ENCODE data around the gene FNDC1.

FNDC1 gene

DNA sequence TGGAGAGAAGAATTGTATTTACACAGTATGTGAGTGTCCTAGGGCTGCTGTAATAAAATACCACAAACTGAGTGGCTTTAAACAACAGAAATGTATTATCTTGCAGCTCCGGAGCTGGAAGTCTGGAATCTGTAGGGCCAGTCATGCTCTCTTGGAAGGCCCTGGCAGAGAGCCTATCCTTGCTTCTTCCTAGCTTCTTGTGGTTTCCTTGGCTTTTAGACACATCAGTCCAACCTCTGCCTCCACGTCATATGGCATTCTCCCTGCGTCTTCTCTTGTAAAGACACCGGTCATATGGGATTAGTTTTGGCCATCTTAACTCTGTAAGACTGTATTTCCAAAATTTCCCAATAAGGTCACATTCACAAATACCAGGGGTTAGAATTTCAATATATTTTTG lies 10.8 kb downstream of the FNDC1 start:
- H3K27ac ChIP-seq (ENCODE audit: low read depth, low read length): no peak overlapping the region
- no peak overlapping the region for H3K9ac ChIP-seq (ENCODE audit: low read depth, low read length)
- no peak overlapping the region for H3K4me3 ChIP-seq (ENCODE audit: low read length)
- H3K36me3 ChIP-seq (ENCODE audit: insufficient read depth, low read length): no peaks in the 10 kb centered on the region
- 92% methylated on average over 4 of the region's 4 CpGs for WGBS
- peaks cover 7% of the 10 kb centered on the region; the same call in 1 of the 2 replicates for H3K27me3 ChIP-seq (ENCODE audit: insufficient read depth, low read length)
- H3K4me1 ChIP-seq (ENCODE audit: insufficient read depth, low read length): no peaks in the 10 kb centered on the region
- no peaks in the 10 kb centered on the region for H3K9me3 ChIP-seq (ENCODE audit: insufficient read depth, low read depth, low read length)

DNA sequence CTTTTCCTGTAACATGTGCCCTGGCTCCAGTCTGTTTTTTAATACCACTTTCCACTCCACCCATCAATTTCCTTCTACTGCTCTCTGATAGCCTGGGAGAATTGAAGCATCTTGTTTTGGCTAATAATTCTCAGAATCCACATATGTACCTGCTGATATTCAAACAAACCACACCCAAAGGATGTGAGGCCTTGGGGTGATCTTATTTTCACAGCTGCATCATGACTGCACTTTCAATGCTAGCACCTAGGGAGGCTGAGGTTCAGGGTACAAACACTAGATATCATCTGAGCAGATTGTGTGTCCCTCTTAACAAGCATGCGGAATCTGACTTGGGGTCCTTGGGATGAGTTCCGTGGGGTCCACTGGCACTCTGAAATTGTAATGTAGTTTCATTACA lies 12.7 kb downstream of the FNDC1 start:
- no peak overlapping the region for H3K4me3 ChIP-seq (ENCODE audit: low read length)
- H3K27me3 ChIP-seq (ENCODE audit: insufficient read depth, low read length): no peaks in the 10 kb centered on the region
- 95% methylated on average over 2 of the region's 2 CpGs for WGBS
- no peak overlapping the region for H3K9ac ChIP-seq (ENCODE audit: low read depth, low read length)
- no peaks in the 10 kb centered on the region for H3K4me1 ChIP-seq (ENCODE audit: insufficient read depth, low read length)
- 0 out of 2 replicates have a peak, but pooled peaks cover 3% of the 10 kb centered on the region for H3K9me3 ChIP-seq (ENCODE audit: insufficient read depth, low read depth, low read length)
- no peaks in the 10 kb centered on the region for H3K36me3 ChIP-seq (ENCODE audit: insufficient read depth, low read length)
- no peak overlapping the region for H3K27ac ChIP-seq (ENCODE audit: low read depth, low read length)

GRCh38 chr6:159184559-159184958 lies 15.4 kb downstream of the FNDC1 start:
- 83% methylated on average over 1 of the region's 1 CpG for WGBS
- Histone ChIP-seq H3K36me3 (ENCODE audit: insufficient read depth, low read length) (no peaks in the 10 kb centered on the region), H3K9ac (ENCODE audit: low read depth, low read length) (no peak overlapping the region), H3K4me3 (ENCODE audit: low read length) (no peak overlapping the region), H3K27ac (ENCODE audit: low read depth, low read length) (no peak overlapping the region), H3K9me3 (ENCODE audit: insufficient read depth, low read depth, low read length) (0 out of 2 replicates have a peak, but pooled peaks cover 3% of the 10 kb centered on the region), H3K27me3 (ENCODE audit: insufficient read depth, low read length) (no peaks in the 10 kb centered on the region), H3K4me1 (ENCODE audit: insufficient read depth, low read length) (no peaks in the 10 kb centered on the region)

DNA sequence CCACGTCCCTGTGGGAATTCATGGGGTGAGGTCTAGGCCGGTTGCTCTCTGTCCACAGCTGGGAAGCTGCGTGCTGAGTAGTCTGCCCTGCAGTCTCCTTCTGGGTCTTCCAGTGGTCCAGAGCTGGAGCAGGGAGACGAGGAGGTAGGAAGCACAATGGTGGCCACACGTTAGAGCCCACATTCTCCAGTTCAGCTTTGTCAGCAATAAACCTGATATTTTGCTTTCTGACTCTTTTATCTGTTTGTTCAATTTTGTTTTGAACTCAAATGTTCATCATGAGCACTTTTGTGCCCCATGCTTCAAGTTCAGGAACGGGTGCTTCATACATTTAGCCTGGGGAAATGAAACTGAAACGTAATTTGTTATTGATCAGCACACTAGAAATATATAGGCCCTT lies 21.3 kb downstream of the FNDC1 start:
- Histone ChIP-seq H3K36me3 (ENCODE audit: insufficient read depth, low read length) (no peaks in the 10 kb centered on the region), H3K4me1 (ENCODE audit: insufficient read depth, low read length) (no peaks in the 10 kb centered on the region), H3K4me3 (ENCODE audit: low read length) (no peak overlapping the region), H3K27me3 (ENCODE audit: insufficient read depth, low read length) (no peaks in the 10 kb centered on the region), H3K27ac (ENCODE audit: low read depth, low read length) (no peak overlapping the region), H3K9me3 (ENCODE audit: insufficient read depth, low read depth, low read length) (0 out of 2 replicates have a peak, but pooled peaks cover under 1% of the 10 kb centered on the region), H3K9ac (ENCODE audit: low read depth, low read length) (no peak overlapping the region)
- 88% methylated on average over 7 of the region's 7 CpGs for WGBS

DNA sequence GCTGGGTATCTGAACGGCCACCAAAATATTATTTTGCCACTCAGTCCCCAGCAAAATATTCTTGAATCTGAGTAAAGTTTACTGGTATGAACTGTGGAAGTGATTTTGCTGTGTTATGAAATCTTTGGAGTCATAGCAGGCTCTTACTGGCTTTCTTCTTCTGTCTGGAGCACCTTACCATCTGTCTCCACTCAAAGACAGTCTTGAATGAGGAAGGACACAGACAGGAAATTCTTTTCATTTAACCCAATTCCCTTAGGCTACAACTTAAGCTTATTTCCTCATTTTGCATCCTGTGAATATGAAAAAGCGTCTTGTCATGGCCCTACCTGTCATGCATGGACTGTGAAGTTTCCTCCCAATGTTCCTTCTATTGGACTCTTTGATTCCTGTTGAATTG lies 24.7 kb downstream of the FNDC1 start:
- no peaks in the 10 kb centered on the region for H3K36me3 ChIP-seq (ENCODE audit: insufficient read depth, low read length)
- 79% methylated on average over 2 of the region's 2 CpGs for WGBS
- no peak overlapping the region for H3K4me3 ChIP-seq (ENCODE audit: low read length)
- H3K9me3 ChIP-seq (ENCODE audit: insufficient read depth, low read depth, low read length): no peaks in the 10 kb centered on the region
- no peak overlapping the region for H3K9ac ChIP-seq (ENCODE audit: low read depth, low read length)
- no peaks in the 10 kb centered on the region for H3K4me1 ChIP-seq (ENCODE audit: insufficient read depth, low read length)
- H3K27me3 ChIP-seq (ENCODE audit: insufficient read depth, low read length): no peaks in the 10 kb centered on the region
- H3K27ac ChIP-seq (ENCODE audit: low read depth, low read length): no peak overlapping the region

- Histone ChIP-seq H3K9me3 (ENCODE audit: insufficient read depth, low read depth, low read length) (no peaks in the 10 kb centered on the region), H3K27ac (ENCODE audit: low read depth, low read length) (no peak overlapping the region), H3K36me3 (ENCODE audit: insufficient read depth, low read length) (no peaks in the 10 kb centered on the region), H3K4me3 (ENCODE audit: low read length) (no peak overlapping the region), H3K27me3 (ENCODE audit: insufficient read depth, low read length) (no peaks in the 10 kb centered on the region), H3K9ac (ENCODE audit: low read depth, low read length) (no peak overlapping the region), H3K4me1 (ENCODE audit: insufficient read depth, low read length) (no peaks in the 10 kb centered on the region)
- WGBS: 90% methylated on average over 4 of the region's 4 CpGs
Measured at GRCh38 chr6:159194421-159194820, 25.2 kb downstream of the FNDC1 start.

DNA sequence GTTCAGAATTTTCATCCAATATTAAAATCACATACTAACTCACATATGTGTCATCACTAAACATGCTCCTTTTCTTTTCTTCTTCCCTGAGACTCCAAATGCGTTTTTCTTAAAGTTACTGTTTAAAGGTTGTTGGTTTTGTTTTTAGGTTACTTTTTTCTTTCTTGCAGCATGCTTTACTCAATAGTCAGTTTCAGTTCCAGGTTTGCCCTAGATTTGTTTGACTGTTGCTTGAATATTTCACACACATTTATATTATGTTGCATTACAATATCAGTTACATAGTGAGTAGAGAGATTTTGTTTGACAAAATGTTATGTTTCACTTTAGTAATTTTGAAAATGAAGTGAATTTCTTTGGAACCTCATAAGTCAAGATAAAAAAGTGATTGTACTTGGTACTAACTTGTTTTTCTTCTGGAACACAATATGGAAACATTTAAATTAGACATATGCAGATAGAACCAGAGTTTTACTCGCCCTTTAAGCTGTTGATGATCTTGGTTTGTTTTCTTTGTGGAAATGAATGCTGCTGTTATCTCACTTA lies 27.3 kb downstream of the FNDC1 start:
- H3K36me3 ChIP-seq (ENCODE audit: insufficient read depth, low read length): no peaks in the 10 kb centered on the region
- no peak overlapping the region for H3K4me3 ChIP-seq (ENCODE audit: low read length)
- no peaks in the 10 kb centered on the region for H3K4me1 ChIP-seq (ENCODE audit: insufficient read depth, low read length)
- H3K27me3 ChIP-seq (ENCODE audit: insufficient read depth, low read length): peaks cover 3% of the 10 kb centered on the region; the same call in 1 of the 2 replicates
- no peaks in the 10 kb centered on the region for H3K9me3 ChIP-seq (ENCODE audit: insufficient read depth, low read depth, low read length)
- H3K9ac ChIP-seq (ENCODE audit: low read depth, low read length): no peak overlapping the region
- H3K27ac ChIP-seq (ENCODE audit: low read depth, low read length): no peak overlapping the region
- 83% methylated on average over 1 of the region's 2 CpGs for WGBS

DNA sequence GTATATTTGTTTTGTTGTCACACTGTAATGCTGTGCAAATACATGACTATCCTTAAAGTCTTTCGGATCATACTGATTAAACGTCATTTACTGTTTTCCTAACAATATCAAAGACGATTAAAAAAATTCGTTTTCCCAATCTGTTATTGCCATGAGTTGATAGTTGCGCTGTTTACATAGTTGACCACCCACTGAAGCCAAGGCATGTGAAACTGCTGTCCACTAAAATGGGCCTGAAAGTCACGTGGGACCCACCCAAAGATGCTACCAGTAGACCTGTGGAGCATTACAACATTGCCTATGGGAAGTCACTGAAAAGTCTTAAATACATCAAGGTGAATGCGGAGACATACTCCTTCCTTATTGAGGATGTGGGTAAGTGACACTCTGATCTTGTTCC lies 28.1 kb downstream of the FNDC1 start:
- Histone ChIP-seq H3K27ac (ENCODE audit: low read depth, low read length) (no peak overlapping the region), H3K27me3 (ENCODE audit: insufficient read depth, low read length) (peaks cover 3% of the 10 kb centered on the region; the same call in 1 of the 2 replicates), H3K4me3 (ENCODE audit: low read length) (no peak overlapping the region), H3K4me1 (ENCODE audit: insufficient read depth, low read length) (no peaks in the 10 kb centered on the region), H3K36me3 (ENCODE audit: insufficient read depth, low read length) (no peaks in the 10 kb centered on the region), H3K9ac (ENCODE audit: low read depth, low read length) (no peak overlapping the region), H3K9me3 (ENCODE audit: insufficient read depth, low read depth, low read length) (no peaks in the 10 kb centered on the region)
- WGBS: 83% methylated on average over 7 of the region's 7 CpGs

- H3K36me3 ChIP-seq (ENCODE audit: insufficient read depth, low read length): no peaks in the 10 kb centered on the region
- H3K4me1 ChIP-seq (ENCODE audit: insufficient read depth, low read length): no peaks in the 10 kb centered on the region
- 80% methylated on average over 1 of the region's 1 CpG for WGBS
- no peaks in the 10 kb centered on the region for H3K9me3 ChIP-seq (ENCODE audit: insufficient read depth, low read depth, low read length)
- H3K4me3 ChIP-seq (ENCODE audit: low read length): no peak overlapping the region
- no peak overlapping the region for H3K27ac ChIP-seq (ENCODE audit: low read depth, low read length)
- H3K27me3 ChIP-seq (ENCODE audit: insufficient read depth, low read length): peaks cover 3% of the 10 kb centered on the region; the same call in 1 of the 2 replicates
- no peak overlapping the region for H3K9ac ChIP-seq (ENCODE audit: low read depth, low read length)
Measured at GRCh38 chr6:159201336-159201735, 32.1 kb downstream of the FNDC1 start.

GRCh38 chr6:159203304-159204005 lies 34.3 kb downstream of the FNDC1 start:
- Histone ChIP-seq H3K9ac (ENCODE audit: low read depth, low read length) (no peak overlapping the region), H3K27ac (ENCODE audit: low read depth, low read length) (no peak overlapping the region), H3K9me3 (ENCODE audit: insufficient read depth, low read depth, low read length) (no peaks in the 10 kb centered on the region), H3K4me3 (ENCODE audit: low read length) (no peak overlapping the region), H3K27me3 (ENCODE audit: insufficient read depth, low read length) (peaks cover 3% of the 10 kb centered on the region; the same call in 1 of the 2 replicates), H3K4me1 (ENCODE audit: insufficient read depth, low read length) (no peaks in the 10 kb centered on the region), H3K36me3 (ENCODE audit: insufficient read depth, low read length) (no peaks in the 10 kb centered on the region)
- 92% methylated on average over 9 of the region's 9 CpGs for WGBS

DNA sequence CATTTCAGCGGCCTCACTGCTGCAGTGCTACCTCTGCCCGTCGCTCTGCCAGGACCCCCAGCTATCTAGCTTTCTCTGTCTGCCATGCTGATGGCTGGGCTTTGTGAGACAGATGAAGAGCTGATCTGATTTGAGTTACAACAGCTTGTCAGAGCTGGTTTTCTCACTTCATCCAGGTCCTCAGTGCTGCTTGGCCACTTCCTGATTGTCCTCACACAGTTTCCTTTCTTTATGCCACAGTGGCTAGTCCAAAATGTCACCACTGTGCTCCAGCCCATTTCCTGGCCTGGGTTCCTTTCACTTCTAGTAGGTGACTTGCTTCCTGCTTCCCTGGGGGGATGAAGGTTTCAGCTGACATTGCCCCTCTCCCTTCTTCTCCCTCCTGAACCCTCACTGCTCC lies 35.4 kb downstream of the FNDC1 start:
- Histone ChIP-seq H3K27me3 (ENCODE audit: insufficient read depth, low read length) (peaks cover 3% of the 10 kb centered on the region; the same call in 1 of the 2 replicates), H3K4me3 (ENCODE audit: low read length) (no peak overlapping the region), H3K4me1 (ENCODE audit: insufficient read depth, low read length) (no peaks in the 10 kb centered on the region), H3K9ac (ENCODE audit: low read depth, low read length) (no peak overlapping the region), H3K36me3 (ENCODE audit: insufficient read depth, low read length) (no peaks in the 10 kb centered on the region), H3K27ac (ENCODE audit: low read depth, low read length) (no peak overlapping the region), H3K9me3 (ENCODE audit: insufficient read depth, low read depth, low read length) (no peaks in the 10 kb centered on the region)
- 96% methylated on average over 3 of the region's 3 CpGs for WGBS

Measured in HUES64 (cell line).